GM12872 (cell line): ENCODE results near the gene SLC6A7.

Source experiments
- TF ChIP-seq, protein P1 (sequence below): IDR thresholded peaks from 3 replicates; pipeline ENCODE4 v1.5.1; 2011; ENCODE audit warnings: low read depth, mild to moderate bottlenecking, low read length, moderate library complexity; ENCODE audit not compliant: insufficient read depth

SLC6A7 gene

DNA sequence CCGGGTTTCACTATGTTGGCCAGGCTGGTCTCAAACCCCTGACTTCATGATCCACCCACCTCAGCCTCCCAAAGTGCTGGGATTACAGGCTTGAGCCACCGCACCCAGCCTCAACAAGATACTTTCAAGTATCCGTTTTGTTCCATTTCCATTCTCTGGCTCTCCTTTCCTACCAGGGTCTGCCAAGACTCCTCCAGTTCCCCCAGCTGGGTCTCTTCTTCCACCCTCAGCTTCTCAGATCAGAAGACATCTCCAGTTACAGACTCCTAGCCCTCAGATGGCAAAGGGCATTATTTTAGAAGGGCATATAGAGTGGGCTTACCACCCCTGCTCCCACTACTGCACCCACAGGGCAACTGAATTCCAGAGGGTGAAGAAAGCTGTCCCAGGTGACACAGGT lies 32.7 kb upstream of the SLC6A7 start:
- TF ChIP-seq, protein P1, sequence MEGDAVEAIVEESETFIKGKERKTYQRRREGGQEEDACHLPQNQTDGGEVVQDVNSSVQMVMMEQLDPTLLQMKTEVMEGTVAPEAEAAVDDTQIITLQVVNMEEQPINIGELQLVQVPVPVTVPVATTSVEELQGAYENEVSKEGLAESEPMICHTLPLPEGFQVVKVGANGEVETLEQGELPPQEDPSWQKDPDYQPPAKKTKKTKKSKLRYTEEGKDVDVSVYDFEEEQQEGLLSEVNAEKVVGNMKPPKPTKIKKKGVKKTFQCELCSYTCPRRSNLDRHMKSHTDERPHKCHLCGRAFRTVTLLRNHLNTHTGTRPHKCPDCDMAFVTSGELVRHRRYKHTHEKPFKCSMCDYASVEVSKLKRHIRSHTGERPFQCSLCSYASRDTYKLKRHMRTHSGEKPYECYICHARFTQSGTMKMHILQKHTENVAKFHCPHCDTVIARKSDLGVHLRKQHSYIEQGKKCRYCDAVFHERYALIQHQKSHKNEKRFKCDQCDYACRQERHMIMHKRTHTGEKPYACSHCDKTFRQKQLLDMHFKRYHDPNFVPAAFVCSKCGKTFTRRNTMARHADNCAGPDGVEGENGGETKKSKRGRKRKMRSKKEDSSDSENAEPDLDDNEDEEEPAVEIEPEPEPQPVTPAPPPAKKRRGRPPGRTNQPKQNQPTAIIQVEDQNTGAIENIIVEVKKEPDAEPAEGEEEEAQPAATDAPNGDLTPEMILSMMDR: no peak

DNA sequence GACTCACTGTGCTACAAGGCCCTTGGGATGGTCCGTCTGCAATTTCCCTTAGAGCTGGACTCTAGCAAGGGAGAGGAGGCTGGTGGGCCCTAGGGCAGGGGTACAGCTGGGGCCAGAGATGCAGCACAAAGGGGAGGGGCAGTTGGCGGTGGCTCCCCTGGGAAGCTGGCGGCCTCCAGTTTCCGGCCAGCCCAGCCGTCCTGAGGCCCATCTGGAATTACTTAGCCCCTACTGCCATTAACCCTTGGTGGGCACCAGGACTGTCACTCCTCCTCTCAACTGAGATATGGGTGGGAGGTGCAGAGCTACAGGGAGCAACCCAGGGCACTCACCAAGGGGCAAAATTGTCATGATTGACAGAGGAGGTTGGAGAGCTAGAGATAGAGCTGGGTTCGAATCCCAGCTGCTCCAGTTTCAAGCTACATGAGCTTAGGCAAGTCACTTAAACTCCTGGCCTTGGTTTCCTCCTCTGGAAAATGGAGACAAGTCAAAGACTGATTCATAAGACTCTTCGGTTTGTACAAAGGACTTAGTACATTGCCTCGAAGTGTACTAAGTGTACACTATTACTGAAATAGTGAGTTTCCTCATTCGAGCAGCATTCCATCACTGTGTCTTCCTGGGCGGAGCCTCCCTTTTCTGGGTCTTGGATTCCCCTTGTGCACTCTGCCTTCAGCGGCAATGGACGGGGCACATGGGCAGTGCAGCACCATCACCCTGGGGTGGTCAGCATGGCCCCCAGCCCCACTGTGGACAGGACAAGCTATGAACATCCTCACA lies 31.5 kb upstream of the SLC6A7 start:
- TF ChIP-seq, protein P1: no peak

DNA sequence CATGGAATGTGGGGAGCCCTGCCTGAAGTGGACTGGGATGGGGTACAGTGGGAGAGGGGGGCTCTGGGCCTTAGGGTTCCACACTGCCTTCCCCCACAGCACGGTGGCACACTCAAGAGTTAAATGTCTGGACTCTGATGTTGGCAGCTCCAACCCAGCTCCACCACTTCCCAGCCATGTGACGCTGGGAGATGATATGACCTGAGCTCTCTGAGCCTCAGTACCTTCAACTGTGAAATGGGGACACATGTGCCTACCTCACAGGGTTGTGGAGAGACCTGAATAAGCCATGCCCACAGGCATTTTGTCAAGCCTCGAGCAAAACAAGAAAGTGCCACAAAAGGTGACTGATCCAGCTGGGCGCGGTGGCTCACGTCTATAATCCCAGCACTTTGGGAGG lies 30.8 kb upstream of the SLC6A7 start:
- TF ChIP-seq, protein P1: no peak

DNA sequence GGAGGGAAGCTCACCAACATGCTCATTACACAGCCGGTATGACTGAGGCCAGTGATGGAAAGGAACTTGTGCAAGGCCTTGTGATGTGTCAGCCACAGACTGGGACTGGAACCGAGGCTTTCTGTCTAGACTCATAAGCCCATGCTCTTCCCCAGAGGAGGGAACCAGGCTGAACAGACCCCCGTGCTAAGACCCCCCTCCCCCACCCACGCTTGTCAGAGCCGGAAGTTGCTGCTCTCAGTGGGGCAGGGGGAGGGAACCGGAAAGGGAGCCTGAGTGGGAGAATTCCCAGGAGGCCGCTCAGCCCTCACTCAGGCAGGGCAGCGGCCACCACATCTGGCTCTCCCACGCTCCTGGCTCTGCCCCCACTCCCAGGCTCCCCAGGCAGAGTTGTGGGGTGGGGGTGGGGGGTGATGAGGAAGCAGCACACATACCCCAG lies 30.1 kb upstream of the SLC6A7 start:
- TF ChIP-seq, protein P1: no peak

DNA sequence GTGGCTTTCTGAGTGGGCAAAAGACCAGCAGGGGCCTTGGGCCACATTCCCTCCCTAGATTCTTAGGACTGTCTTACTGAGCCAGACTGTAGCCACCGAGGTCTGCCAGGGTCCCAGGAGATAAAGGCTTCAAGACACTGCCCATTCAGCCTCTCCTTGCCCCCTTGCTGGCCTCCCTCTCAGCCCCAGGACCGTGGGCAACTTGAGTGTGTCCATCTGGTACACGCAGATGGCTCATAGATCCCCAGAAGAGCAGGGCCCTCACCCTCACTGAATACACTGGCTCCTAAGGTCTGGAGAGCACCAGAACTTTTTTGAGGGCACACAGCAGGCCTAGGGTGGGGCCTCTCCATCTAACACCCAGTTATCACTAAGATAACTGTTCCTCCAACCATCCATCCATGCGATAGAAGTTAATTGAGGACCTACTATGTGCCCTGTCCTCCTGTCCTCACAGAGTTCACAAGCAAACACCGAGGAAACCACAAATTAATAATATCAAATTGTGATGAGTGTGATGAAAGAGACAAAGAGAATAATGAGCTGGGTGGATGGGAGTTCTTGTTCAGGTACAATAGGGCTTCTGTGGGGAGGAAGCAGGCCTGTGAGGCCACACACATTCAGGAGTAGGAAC lies 29.3 kb upstream of the SLC6A7 start:
- TF ChIP-seq, protein P1: no peak

DNA sequence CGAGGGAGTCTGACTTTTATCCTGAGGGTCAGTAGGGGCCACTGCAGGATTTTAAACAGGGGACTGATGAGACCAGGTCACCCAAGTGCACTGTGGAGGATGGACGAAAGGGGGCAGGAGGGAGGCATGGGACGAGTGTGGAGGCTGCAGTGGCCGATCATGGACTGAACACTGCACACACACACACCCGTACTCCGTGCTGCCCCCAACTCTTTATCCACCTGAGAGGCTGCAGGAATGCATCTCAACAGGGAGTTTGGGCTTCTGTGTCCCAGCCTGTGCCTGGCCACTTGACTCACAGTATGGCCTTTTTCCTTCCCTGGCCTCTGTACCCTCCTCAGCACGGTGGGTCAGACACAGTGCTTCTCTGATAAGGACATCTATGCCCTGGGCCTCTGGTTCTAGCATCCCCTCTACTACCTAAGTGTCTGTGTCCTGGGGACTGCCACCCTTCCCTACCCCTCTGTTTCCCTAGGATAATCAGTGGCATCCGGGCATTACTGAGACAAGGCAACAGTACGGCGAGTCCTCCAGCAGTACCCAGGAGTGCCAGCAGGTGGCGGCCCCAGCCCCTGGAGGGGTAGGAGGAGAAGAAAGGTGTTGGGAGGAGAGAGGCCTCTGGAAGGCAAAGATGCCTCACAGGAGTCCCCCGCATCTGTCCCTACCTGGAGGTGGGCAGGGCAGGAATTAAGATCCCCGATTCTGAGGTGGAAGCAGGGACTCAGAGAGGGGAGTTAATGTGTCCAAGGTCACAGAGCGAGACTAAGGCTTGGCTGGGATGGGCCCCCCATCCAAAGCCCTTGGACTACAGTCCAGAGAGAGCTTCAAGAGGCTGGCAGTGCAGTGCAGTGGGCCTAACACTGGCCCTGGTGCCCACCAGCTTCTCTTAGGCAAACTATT lies 28.4 kb upstream of the SLC6A7 start:
- TF ChIP-seq, protein P1: peak; percentile 96

DNA sequence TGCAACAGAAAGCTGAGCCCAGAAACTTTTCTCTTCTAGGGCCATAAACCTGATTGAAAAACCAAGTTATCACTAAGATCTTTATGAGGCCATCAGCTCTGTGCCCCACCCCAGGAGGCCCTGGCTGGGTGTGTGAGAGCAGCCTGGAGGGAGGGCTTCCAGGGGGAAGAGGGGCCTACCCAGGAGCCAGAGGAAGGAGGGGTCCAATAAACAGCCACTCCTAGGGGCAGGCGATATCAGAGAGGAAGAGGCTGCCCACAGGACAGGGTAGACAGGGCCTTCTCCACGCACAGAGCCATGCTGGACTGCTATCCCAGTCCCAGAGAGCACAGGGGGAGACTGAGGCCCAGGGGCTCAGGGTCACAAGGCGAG lies 27.7 kb upstream of the SLC6A7 start:
- TF ChIP-seq, protein P1: no peak
